Right renal cortex interstitium (tissue), 3 donors: Measurements from ENCODE around the gene CLNK. TPM values are rescaled to one million over a fixed set of nuclear protein-coding genes. Genes with fewer than 3 reads are reported as not detected.
"Not testable (repeated sequence)": the region's sequence is repeated elsewhere in the genome, so short reads cannot be mapped to it uniquely, and the experiment has no call there.

ENCODE experiments used
- DNase-seq, 3 donors: peaks; one replicate each; pipeline ENCODE4 v3.0.0-alpha.2; 2013; ENCODE audit warnings: low read depth in 3 of 3, low spot score in 2 of 3
- polyA plus RNA-seq, 3 donors: library from polyadenylated mRNA; unstranded; fragments of 120-200 nt; gene quantifications; one replicate each; pipeline ENCODE4 v1.2.1, GENCODE V29; 2013; ENCODE audit not compliant: insufficient read length in 3 of 3

Gene CLNK
- polyA plus RNA-seq, 3 donors: 0.44 to 1.1 (median 1.1) TPM

DNA sequence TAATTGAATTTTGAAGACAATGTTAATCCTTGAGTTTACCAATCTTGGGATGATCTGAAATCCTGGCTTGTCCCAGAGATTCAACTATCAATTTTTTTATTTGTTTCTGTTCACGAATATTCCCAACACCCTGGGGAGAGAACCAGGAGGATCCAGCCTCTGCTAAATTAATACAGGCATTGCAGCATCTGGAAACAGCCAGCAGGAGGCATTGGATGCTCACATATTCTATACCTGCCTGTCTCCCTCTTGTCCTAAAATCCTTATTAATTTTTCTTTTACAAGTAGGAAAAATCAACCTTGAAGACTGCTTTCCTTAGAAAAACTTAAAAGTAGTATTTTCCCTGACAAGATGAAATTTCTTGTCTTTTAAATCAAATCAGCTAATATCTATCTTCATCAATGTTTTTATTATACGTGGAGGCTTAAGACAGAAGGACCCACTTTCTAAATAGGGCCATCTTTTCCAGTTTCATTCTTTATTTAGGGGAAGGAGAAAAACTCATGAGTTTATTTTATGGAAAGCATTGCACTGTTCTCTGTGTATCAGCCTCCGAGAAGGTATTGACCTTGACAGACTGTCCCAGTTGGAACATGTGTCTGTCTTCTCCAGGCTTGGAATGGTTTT lies 102.4 kb downstream of the CLNK start:
- DNase-seq: peak in 1 of 3 donors; percentile 33

GRCh38 chr4:10581022-10581421 lies 103.5 kb downstream of the CLNK start:
- DNase-seq: no peak

DNA sequence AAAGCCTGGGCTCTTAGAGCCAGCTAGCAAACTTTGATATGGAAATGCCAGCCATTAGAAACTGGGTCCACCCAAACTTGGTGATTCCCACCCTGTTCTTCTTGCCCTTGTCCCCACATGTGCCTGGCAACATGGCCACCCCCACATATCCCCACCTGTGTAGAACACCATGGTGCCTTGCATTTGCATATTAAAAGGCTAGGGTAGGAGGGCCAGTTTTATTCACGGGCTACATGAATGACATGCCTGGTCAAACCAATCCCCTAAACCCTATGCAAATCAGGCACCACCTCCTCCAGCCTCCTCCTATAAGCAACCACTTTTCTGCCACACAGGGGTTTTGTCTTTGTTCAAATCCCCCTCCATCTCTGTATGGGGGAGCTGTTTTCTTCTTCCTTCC lies 104.9 kb downstream of the CLNK start:
- DNase-seq: no peak

GRCh38 chr4:10577508-10578426 lies 106.8 kb downstream of the CLNK start:
- DNase-seq: no peak

GRCh38 chr4:10577018-10577417 lies 107.5 kb downstream of the CLNK start:
- no peak for DNase-seq

DNA sequence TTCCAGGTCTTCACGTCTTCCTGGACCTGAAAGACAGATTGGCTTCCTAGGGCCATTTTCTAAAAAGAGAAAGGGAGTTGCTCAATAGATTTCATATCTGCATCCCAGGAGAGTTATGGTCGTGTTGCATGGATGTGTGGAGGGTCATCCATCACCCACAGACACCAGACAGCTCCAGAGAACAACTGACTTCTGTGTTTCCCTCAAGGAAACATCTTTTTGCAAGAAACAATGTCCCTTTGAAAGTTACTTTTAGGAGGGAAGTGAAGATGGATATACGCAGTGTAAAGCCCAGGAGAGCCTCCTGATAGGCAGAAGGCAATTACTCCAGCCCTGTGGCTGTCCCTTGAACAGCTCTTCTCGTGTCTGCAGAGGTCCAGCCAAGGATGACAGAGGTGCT lies 108.3 kb downstream of the CLNK start:
- no peak for DNase-seq

DNA sequence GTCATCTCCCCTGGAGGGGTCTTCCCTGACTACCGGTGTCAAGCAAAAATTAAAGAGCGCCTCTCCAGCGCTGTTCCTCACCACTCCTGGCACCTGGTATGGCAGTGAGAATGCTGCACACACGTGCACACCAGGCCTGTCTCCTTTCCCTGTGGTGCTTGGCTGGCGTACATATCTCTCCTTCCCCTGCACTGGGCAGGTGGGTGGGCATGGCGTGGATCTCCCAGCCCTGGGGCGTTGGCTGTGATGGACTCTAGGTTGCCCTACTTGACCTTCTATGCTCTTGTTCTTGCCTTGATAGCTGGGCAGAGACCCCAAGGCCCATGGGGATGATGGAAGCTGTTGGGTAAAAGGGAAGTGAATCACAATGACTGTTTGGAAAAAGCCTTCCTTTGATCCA lies 109.2 kb downstream of the CLNK start:
- no peak for DNase-seq

DNA sequence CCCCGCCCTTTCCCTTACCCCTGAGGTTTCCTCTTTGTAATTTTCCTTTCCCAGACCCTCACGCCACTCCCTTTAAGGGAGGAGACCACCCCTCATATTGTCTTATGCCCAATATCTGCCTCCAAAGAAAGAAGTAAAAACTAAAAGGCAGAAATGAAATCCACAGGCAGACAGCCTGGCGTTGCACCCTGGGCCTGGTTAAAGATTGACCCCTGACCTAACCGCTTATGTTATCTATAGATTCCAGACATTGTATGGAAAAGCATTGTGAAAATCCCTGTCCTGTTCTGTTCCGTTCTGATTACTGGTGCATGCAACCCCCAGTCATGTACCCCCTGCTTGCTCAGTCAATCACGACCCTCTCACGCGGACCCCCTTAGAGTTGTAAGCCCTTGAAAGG lies 110.0 kb downstream of the CLNK start:
- not testable (repeated sequence) for DNase-seq

DNA sequence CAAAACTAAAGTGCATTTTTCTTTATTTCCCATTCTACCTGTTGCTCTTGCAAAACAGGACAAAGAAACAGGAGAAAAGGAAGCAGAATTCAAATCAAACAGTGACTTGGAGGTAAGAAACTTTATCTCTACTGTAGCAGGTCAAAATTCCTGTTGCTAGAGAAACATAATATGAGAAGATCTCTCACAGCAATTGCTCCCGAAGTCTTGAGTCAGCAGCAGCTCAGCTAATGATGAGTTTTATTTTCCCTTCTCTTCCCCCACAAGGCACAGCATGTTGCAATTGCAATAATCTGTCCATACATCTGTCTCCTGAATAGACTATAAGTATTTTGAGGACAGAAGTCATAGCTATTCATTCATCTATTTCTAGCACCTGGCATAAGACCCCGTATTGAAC lies 112.7 kb downstream of the CLNK start:
- no peak for DNase-seq

DNA sequence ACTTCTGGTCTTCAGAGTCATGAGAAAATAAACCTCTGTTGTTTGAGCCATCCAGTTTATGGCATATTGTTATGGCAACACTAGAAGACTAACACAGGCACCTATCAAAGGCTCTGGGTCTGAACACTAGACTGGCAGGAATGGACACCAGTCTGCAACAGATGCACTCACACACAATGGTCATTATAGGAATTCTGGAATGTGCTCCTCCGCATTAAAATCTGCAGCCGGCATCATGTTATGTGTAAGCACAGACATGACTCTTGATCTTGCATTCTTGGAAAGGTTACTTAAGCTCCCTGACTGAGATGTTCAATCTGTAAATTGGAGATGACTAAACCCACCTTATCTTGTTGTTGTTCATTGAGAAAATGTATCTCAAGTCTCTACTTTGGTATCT lies 115.1 kb downstream of the CLNK start:
- no peak for DNase-seq

- DNase-seq: no peak
These were observed 116.8 kb downstream of the CLNK start for GRCh38 chr4:10567766-10568165.

GRCh38 chr4:10565166-10565780 lies 119.3 kb downstream of the CLNK start:
- no peak for DNase-seq

DNA sequence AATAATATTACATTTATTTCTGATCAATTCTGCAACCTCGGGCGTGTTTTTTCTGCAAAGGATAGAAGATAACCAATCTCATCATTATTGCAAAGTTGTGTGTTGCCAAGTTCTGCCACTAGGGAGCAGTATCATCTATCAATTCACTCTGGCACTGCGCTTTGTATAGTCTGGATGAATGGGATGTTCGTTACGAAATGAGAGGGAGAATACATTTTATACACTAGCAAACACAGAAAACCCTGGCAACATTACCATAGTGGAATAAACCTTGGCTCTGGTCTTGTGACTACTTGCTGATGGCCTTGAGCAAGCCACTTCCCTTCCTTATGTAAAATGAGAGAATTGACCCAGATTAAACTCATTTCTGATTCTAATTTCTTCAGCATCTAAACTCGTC lies 129.9 kb downstream of the CLNK start:
- DNase-seq: peak in 2 of 3 donors; percentile 29 to 43

DNA sequence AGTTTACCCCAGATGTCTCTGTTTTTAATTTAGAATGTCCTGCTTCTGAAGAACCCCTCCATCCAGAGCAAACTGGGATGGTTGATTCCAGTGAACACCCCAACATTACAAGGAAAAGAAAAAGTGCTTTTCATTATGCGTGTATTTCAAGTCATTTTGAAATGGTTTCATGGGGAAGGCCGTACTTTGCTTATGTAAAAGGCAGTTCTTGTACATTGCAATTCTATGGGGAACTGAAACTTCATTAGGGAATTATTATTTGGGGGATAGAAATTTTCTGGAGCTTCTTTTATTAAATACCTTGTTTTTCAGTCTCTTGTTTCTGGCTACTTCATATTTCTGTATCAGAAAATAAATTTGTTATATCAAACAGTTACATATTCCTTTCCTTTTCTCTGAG lies 130.4 kb downstream of the CLNK start:
- no peak for DNase-seq

GRCh38 chr4:10552591-10553280 lies 131.8 kb downstream of the CLNK start:
- DNase-seq: no peak

DNA sequence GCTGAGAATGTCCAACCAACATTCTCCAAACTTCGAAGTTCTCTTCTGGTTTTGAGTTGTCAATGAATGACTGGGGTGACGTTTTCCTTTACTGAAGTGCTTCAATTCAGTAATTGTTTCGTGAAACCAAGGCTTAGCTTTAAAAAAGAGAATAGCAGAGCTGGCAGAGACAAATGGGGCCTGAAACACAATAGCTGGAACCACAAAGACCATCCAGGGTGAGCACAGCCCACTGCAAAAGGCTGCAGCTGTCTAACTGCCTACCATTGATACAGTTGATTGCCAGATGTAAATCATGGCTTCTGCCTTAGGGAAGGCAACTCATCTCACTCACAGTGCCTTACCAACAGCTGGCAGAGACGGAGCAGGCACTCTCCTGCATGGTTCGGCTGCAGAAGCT lies 148.7 kb downstream of the CLNK start:
- DNase-seq: no peak

GRCh38 chr4:10534820-10535219 lies 149.7 kb downstream of the CLNK start:
- no peak for DNase-seq

DNA sequence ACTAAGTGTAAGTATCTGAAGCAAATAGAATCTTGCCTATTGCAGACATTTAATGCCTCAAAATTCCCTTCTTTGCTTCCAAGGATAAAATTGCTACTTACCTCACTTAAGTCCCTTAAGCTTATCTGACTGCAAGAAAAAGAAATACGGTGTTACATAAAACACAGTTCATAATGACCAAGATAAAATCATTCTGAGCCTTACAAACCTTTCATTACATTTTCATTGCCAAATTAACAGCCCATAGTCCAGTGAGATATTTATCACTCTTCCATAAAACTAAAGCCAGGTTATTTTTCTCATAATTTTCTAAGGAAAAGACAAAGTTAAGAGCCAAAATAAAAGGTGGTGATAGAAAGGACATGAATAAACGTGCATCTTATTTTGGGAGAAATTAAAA lies 152.4 kb downstream of the CLNK start:
- no peak for DNase-seq

DNA sequence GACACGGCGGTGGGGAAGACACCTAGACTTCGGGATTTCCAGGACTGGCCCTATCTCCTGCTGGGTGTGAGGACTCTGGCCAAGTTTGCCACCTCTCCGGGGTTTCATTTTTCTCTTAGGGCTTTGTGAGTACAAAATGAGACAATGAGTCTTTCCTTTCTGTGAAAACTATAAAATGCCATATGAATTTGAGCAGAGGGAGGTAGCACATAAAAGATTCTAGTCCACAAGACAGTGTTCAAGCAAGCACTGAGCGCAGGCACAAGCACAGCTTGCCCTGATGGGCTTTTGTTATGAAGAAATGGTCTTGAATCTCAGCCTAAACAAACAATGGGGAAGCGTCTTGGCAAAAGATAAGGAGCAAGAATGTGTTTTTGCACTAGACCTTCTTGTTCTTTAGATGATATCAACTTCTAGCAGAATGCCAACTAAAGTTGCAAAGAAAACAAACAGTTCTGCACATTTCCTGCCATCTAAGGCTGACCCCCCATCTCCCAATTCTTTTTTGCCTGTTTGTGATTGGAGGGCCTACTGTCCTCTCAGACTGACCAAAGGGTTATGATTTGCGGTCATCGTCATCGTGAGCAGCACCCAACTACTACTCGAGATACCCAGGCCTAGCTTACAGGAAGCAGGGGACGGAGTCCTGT lies 154.3 kb downstream of the CLNK start:
- no peak for DNase-seq

- no peak for DNase-seq
These were observed 155.1 kb downstream of the CLNK start for GRCh38 chr4:10529291-10530136.
